K562 (cell line): ENCODE results near the gene PTPRM. TPM values are rescaled to one million over a fixed set of nuclear protein-coding genes. Genes with fewer than 3 reads are reported as not detected.

Experiments used
- ATAC-seq: fragments of 200-7000 bp; cut with Tn5 transposase; 3 replicates; pipeline ENCODE4 v1.9.1; 2020; ENCODE audit warnings: moderate library complexity
- BruUV-seq: library from RNA; stranded (reverse); fragments of 400-500 nt; replicated peaks from 2 replicates; lab custom pipeline; 2021; lab: Mats Ljungman, UMichigan
- CTCF ChIA-PET: fragments of 300-600 bp; formaldehyde crosslinking; extraction: SDS; loops from one replicate; lab custom pipeline; 2021; ENCODE audit warnings: low intra/inter-chr PET ratio; lab: Yijun Ruan, JAX
- POLR2A ChIA-PET: fragments of 300-600, 350-650 bp; sonication (Branson Sonifier 250); formaldehyde crosslinking; extraction: SDS; loops from one replicate; lab custom pipeline; 2021; ENCODE audit warnings: antibody characterized with exemption, inconsistent platforms; lab: Yijun Ruan, JAX
- DNase-seq, 4 experiments: peaks; one replicate each; pipeline versions ENCODE4 v3.0.0 to v3.0.0-alpha.2; 2011 to 2018; ENCODE audit warnings: low spot score in 3 of 4, mixed read lengths in 3 of 4; ENCODE audit errors: extremely low read depth in 1 of 4
- FAIRE-seq: peaks from 2 replicates; lab custom pipeline; 2011; peaks lifted over from hg19 to GRCh38; lab: Jason Lieb, UNC
- H2AFZ ChIP-seq: 2 replicates; pipeline ENCODE4 v1.6.0; 2011; ENCODE audit warnings: low read depth, low read length, control low read depth, inconsistent platforms
- H3K27ac ChIP-seq: fragments of 200-600 bp; 3 replicates; pipeline ENCODE4 v1.8.0; 2011; ENCODE audit warnings: low read depth, mild to moderate bottlenecking, control low read depth, inconsistent platforms, low read length, moderate library complexity, mixed read lengths; ENCODE audit errors: extremely low read depth
- H3K27me3 ChIP-seq, 2 experiments: fragments of 300-600 bp in 1 of 2; 2 replicates in 1 of 2; 3 replicates in 1 of 2; pipeline versions ENCODE4 v1.6.0 to v1.8.0; 2011; ENCODE audit warnings: inconsistent platforms in 2 of 2, low read length in 2 of 2, mild to moderate bottlenecking in 1 of 2, mixed read lengths in 1 of 2, moderate library complexity in 1 of 2; ENCODE audit not compliant: control insufficient read depth in 2 of 2, insufficient read depth in 2 of 2
- H3K36me3 ChIP-seq: fragments of 300-600 bp; 3 replicates; pipeline ENCODE4 v1.8.0; 2011; ENCODE audit warnings: mild to moderate bottlenecking, low read length, inconsistent platforms; ENCODE audit not compliant: control insufficient read depth, insufficient read depth
- H3K4me1 ChIP-seq, 2 experiments: fragments of 200-600 bp in 1 of 2; replicated peaks in 1 of 2; 2 replicates in 1 of 2; 3 replicates in 1 of 2; pipeline versions ENCODE4 v1.5.1 to v1.8.0; 2011; ENCODE audit warnings: inconsistent platforms in 2 of 2, low read length in 2 of 2, mild to moderate bottlenecking in 1 of 2, mixed read lengths in 1 of 2, moderate library complexity in 1 of 2; ENCODE audit not compliant: control insufficient read depth in 2 of 2, insufficient read depth in 2 of 2
- H3K4me2 ChIP-seq: 2 replicates; pipeline ENCODE4 v1.6.1; 2011; ENCODE audit warnings: low read length, control low read depth, inconsistent platforms, mixed read lengths; ENCODE audit not compliant: insufficient read depth
- H3K4me3 ChIP-seq: fragments of 200-600 bp; sonication (generic), shearing (Covaris generic); 2 replicates; pipeline ENCODE4 v1.5.1; 2016; ENCODE audit warnings: control low read depth, inconsistent platforms
- H3K79me2 ChIP-seq: fragments of 200-600 bp; 3 replicates; pipeline ENCODE4 v1.8.0; 2011; ENCODE audit warnings: low read length, inconsistent platforms; ENCODE audit not compliant: control insufficient read depth, insufficient read depth
- H3K9ac ChIP-seq, 2 experiments: 2 replicates each; pipeline versions ENCODE4 v1.6.0 to v1.6.1; 2011; ENCODE audit warnings: low read depth in 2 of 2, low read length in 2 of 2, control low read depth in 1 of 2, inconsistent platforms in 1 of 2, mild to moderate bottlenecking in 1 of 2, mixed read lengths in 1 of 2; ENCODE audit not compliant: insufficient read depth in 1 of 2
- H3K9me1 ChIP-seq: one replicate; pipeline ENCODE4 v1.6.0; 2011; ENCODE audit warnings: inconsistent platforms, mild to moderate bottlenecking, low read length, moderate library complexity; ENCODE audit not compliant: control insufficient read depth, insufficient read depth
- H3K9me3 ChIP-seq: replicated peaks from 2 replicates; pipeline ENCODE4 v1.5.1; 2011; ENCODE audit warnings: low read depth, low read length, inconsistent platforms; ENCODE audit not compliant: control insufficient read depth, insufficient read depth
- H4K20me1 ChIP-seq: replicated peaks from 2 replicates; pipeline ENCODE4 v1.6.1; 2011; ENCODE audit warnings: low read length, inconsistent platforms, mixed read lengths; ENCODE audit not compliant: control insufficient read depth, insufficient read depth
- BRF1 ChIP-seq: IDR thresholded peaks from 3 replicates; pipeline ENCODE4 v1.6.1; 2011; ENCODE audit warnings: borderline replicate concordance, mild to moderate bottlenecking; ENCODE audit not compliant: insufficient read length; ENCODE audit errors: extremely low read depth
- CEBPB ChIP-seq: fragments of 450-650 bp; IDR thresholded peaks from 2 replicates; pipeline ENCODE4 v1.6.1; 2016; ENCODE audit warnings: missing genetic modification characterization, missing compliant biosample characterization
- CEBPG ChIP-seq, 3 experiments: fragments of 200-800 bp in 1 of 3; sonication (Bioruptor generic) in 1 of 3; sonication (generic) in 1 of 3; formaldehyde crosslinking in 1 of 3; IDR thresholded peaks in 2 of 3; conservative IDR thresholded peaks in 1 of 3; 2 replicates each; pipeline versions ENCODE4 v1.6.1 to v1.8.0; 2016 to 2022; ENCODE audit warnings: missing compliant biosample characterization in 2 of 3, missing genetic modification characterization in 2 of 3, mild to moderate bottlenecking in 1 of 3, missing genetic modification reagents in 1 of 3
- DPF2 ChIP-seq: fragments of 450-650 bp; IDR thresholded peaks from 2 replicates; pipeline ENCODE4 v1.6.1; 2016
- NBN ChIP-seq: fragments of 450-650 bp; IDR thresholded peaks from 2 replicates; pipeline ENCODE4 v1.6.1; 2016; ENCODE audit warnings: low read depth, mild to moderate bottlenecking
- PCBP1 ChIP-seq: fragments of 200-400 bp; formaldehyde crosslinking; IDR thresholded peaks from 2 replicates; pipeline ENCODE4 v1.6.1; 2018; ENCODE audit warnings: mild to moderate bottlenecking, low read depth, low read length; ENCODE audit not compliant: poor library complexity, severe bottlenecking
- PHF21A ChIP-seq: fragments of 450-650 bp; IDR thresholded peaks from 2 replicates; pipeline ENCODE4 v1.6.1; 2017; ENCODE audit warnings: low read depth, borderline replicate concordance
- SIX5 ChIP-seq, 2 experiments: IDR thresholded peaks; 2 replicates each; pipeline ENCODE4 v1.6.1; 2011; ENCODE audit warnings: low read length in 2 of 2, borderline replicate concordance in 1 of 2, low read depth in 1 of 2, mild to moderate bottlenecking in 1 of 2, moderate library complexity in 1 of 2; ENCODE audit not compliant: insufficient read depth in 1 of 2
- ZNF165 ChIP-seq: fragments of 250-450 bp; sonication (Bioruptor Pico); IDR thresholded peaks from 2 replicates; pipeline ENCODE4 v1.4.0; 2020; ENCODE audit warnings: borderline replicate concordance
- ZNF347 ChIP-seq: fragments of 450-650 bp; formaldehyde crosslinking; IDR thresholded peaks from 2 replicates; pipeline ENCODE4 v1.4.0; 2020; ENCODE audit warnings: low read depth, mild to moderate bottlenecking, moderate library complexity
- ZNF384 ChIP-seq: IDR thresholded peaks from 2 replicates; pipeline ENCODE4 v1.6.1; 2012; ENCODE audit warnings: low read depth, low read length, improper control_type of control experiment
- ZNF696 ChIP-seq: fragments of 250-450 bp; sonication (Bioruptor Pico); conservative IDR thresholded peaks from 2 replicates; pipeline ENCODE4 v1.4.0; 2020; ENCODE audit warnings: mild to moderate bottlenecking, moderate library complexity
- in situ Hi-C: fragments of 300-500 bp; cut with MboI; formaldehyde crosslinking; loops from 4 replicates; pipeline ENCODE4 v1.15.0; 2018; ENCODE audit warnings: inconsistent platforms, mixed read lengths
- intact Hi-C: fragments of 100-400 bp; cut with micrococcal nuclease; formaldehyde crosslinking; loops from 2 replicates; pipeline ENCODE4 v1.14.2; 2022
- polyA plus RNA-seq, 8 experiments: library from polyadenylated mRNA; depleted of rRNA in 4 of 8; stranded (reverse) in 5 of 8; unstranded in 3 of 8; fragments of >200 nt; fragmentation: Nextera tagmentation in 2 of 8; fragmentation: Illumina TruSeq in 1 of 8; extraction: Ambion mirVana in 2 of 8; extraction: Trizol in 1 of 8; gene quantifications; 2 replicates each; pipeline versions ENCODE4 v1.2.1 to v1.2.3, GENCODE V29; 2011 to 2014; ENCODE audit warnings: inconsistent platforms in 1 of 8, missing spikeins in 1 of 8
- total RNA-seq, 7 experiments: library from RNA; depleted of rRNA in 6 of 7; stranded (reverse); fragments of >200 nt in 6 of 7; fragmentation: Illumina TruSeq in 2 of 7; extraction: Trizol in 2 of 7; gene quantifications; 2 replicates each; pipeline versions ENCODE4 v1.2.1 to v1.2.3, GENCODE V29; 2011 to 2021; ENCODE audit warnings: low replicate concordance in 1 of 7
- TF ChIP-seq, protein P1 (sequence below), 2 experiments: fragments of 250-450 bp in 1 of 2; fragments of 450-650 bp in 1 of 2; sonication (Bioruptor Pico) in 1 of 2; IDR thresholded peaks; 2 replicates each; pipeline versions ENCODE4 v1.6.1 to v1.8.0; 2016 to 2021; ENCODE audit warnings: mild to moderate bottlenecking in 2 of 2, moderate library complexity in 2 of 2, missing compliant biosample characterization in 1 of 2, missing genetic modification characterization in 1 of 2
- TF ChIP-seq, protein P2 (sequence below): fragments of 250-450 bp; sonication (Bioruptor Pico); IDR thresholded peaks from 2 replicates; pipeline ENCODE4 v1.5.0; 2020; ENCODE audit warnings: mild to moderate bottlenecking

Gene PTPRM
- total and polyA plus RNA-seq, 9 of the 15 experiments (the other 6 are each of a cell fraction or from before 2014, with no cell fraction given), result 0.03 to 0.16 (median 0.08) TPM; not detected in 3

DNA sequence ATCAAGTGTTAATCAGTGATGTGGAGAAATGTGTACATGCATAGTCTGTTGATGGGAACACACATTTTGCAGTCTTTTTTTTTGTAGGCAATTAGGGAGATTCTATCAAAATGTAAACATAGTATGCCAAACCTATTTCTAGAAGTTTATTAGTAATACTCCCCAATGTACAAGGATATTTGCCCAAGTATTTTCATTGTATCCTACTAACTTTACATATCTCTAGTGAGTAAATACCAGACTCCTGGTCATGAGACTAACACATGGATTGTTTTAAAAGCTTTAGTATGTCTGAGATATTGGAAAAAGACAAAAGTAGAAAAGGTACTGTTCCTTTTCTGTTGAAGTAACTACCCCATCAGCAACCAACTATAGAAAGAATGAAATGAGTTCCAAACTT is 513.0 kb downstream of the PTPRM start:
- CTCF ChIA-PET, result no interaction called here
- no peak for DNase-seq
- Histone ChIP-seq H3K79me2 (no peaks in the 10 kb centered on the region), H4K20me1 (no peaks in the 10 kb centered on the region), H3K4me3 (no peak overlapping the region), H3K9ac (no peak overlapping the region), H3K27ac (no peak overlapping the region), H3K9me3 (no peaks in the 10 kb centered on the region), H3K27me3 (no peaks in the 10 kb centered on the region), H3K4me1 (no peaks in the 10 kb centered on the region), H3K36me3 (no peaks in the 10 kb centered on the region), H2AFZ (no peak overlapping the region), H3K9me1 (no peaks in the 10 kb centered on the region), H3K4me2 (no peak overlapping the region)
- no peak for FAIRE-seq
- in situ Hi-C loops, result no loop called here
- no peak for ATAC-seq
- BruUV-seq, result no TSS peak
- TF ChIP-seq SIX5 (IDR thresholded peaks at IDR 0.05; ENCODE audit: borderline replicate concordance in 1 of 2, insufficient read depth in 1 of 2, low read depth in 1 of 2, low read length in 2 of 2), result no peak
- no peak for TF ChIP-seq DPF2
- TF ChIP-seq PCBP1, result no peak
- no peak for TF ChIP-seq CEBPB (tag)
- TF ChIP-seq NBN, result no peak
- no peak for TF ChIP-seq BRF1
- TF ChIP-seq ZNF384, result no peak
- TF ChIP-seq CEBPG (CRISPR knock-in tag; IDR thresholded peaks at IDR 0.05), result no peak
- no peak for TF ChIP-seq CEBPG (tag; conservative IDR thresholded peaks at IDR 0.05 in 1 of 2, IDR thresholded peaks at IDR 0.05 in 1 of 2)
- TF ChIP-seq PHF21A, result no peak
- TF ChIP-seq, protein P1, sequence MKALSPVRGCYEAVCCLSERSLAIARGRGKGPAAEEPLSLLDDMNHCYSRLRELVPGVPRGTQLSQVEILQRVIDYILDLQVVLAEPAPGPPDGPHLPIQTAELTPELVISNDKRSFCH (CRISPR knock-in tag; IDR thresholded peaks at IDR 0.05), result no peak
- TF ChIP-seq, protein P1 (tag; IDR thresholded peaks at IDR 0.05), result no peak
- TF ChIP-seq, protein P2, sequence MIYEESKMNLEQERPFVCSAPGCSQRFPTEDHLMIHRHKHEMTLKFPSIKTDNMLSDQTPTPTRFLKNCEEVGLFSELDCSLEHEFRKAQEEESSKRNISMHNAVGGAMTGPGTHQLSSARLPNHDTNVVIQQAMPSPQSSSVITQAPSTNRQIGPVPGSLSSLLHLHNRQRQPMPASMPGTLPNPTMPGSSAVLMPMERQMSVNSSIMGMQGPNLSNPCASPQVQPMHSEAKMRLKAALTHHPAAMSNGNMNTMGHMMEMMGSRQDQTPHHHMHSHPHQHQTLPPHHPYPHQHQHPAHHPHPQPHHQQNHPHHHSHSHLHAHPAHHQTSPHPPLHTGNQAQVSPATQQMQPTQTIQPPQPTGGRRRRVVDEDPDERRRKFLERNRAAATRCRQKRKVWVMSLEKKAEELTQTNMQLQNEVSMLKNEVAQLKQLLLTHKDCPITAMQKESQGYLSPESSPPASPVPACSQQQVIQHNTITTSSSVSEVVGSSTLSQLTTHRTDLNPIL, result no peak
- TF ChIP-seq ZNF165 (CRISPR knock-in tag), result no peak
- TF ChIP-seq ZNF347 (CRISPR knock-in tag), result no peak
- TF ChIP-seq ZNF696 (CRISPR knock-in tag), result no peak
- POLR2A ChIA-PET, result no interaction called here
- intact Hi-C loops, result no loop called here
